ENCODE measurements around the gene PDAP1.

DNA sequence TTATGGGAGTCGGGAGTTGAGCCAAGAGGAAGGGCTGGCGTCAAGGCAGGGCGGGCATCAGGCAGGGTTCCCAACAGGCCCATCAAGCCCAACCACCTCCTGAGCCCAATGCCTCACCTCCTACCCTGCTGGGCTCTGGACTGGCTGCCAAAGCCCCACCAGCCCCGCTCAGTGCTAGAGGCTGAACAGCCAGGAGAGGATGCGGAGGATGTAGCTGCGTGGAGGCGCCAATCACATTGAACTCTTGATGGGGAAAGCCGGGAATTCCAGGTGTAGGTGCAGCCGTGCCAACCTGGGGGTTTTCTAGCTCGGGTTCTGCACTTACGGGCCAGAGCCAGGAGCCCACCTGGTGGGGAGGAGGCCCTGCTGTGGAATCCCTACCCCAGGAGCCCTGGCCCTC lies 44.7 kb upstream of the PDAP1 start:
- no peak for TF ChIP-seq POLR2AphosphoS5 (IDR thresholded peaks at IDR 0.05)
- TF ChIP-seq, protein P1, sequence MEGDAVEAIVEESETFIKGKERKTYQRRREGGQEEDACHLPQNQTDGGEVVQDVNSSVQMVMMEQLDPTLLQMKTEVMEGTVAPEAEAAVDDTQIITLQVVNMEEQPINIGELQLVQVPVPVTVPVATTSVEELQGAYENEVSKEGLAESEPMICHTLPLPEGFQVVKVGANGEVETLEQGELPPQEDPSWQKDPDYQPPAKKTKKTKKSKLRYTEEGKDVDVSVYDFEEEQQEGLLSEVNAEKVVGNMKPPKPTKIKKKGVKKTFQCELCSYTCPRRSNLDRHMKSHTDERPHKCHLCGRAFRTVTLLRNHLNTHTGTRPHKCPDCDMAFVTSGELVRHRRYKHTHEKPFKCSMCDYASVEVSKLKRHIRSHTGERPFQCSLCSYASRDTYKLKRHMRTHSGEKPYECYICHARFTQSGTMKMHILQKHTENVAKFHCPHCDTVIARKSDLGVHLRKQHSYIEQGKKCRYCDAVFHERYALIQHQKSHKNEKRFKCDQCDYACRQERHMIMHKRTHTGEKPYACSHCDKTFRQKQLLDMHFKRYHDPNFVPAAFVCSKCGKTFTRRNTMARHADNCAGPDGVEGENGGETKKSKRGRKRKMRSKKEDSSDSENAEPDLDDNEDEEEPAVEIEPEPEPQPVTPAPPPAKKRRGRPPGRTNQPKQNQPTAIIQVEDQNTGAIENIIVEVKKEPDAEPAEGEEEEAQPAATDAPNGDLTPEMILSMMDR (IDR thresholded peaks at IDR 0.05): no peak
